MV-4-11 (cell line): Measurements from ENCODE around the gene ZNF519.
"Not testable (repeated sequence)": the region's sequence is repeated elsewhere in the genome, so short reads cannot be mapped to it uniquely, and the experiment has no call there.

Experiments used
- DNase-seq: peaks from one replicate; lab custom pipeline; 2025; lab: John Stamatoyannopoulos, UW

The ZNF519 gene

DNA sequence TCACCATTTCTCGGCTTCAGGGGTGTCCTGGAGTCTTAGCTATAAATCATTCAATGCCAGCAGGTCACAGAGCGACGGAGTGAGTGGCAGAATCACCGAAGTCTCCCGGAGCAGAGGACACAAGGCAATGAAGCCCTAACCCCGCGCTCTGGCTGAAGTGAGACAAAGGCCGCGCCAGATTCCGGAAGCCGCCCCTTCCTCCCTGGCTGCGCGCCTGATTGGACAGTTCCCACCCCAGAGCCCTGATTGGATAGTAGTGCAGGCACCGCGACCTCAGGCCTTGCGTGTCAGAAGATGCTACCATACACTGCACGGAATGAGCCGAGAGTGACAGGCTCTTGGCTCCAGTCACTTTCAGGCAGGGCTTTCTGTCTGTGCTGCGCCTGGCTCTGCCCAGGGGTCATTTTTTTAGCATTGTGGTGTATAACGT lies at the start of gene ZNF519:
Gene ZNF519, minus strand, starts transcription at position 165 of the 430 bp plus-strand sequence. Its CDS starts 158 bp downstream, at position 7.
- DNase-seq, result peak; percentile 97

DNA sequence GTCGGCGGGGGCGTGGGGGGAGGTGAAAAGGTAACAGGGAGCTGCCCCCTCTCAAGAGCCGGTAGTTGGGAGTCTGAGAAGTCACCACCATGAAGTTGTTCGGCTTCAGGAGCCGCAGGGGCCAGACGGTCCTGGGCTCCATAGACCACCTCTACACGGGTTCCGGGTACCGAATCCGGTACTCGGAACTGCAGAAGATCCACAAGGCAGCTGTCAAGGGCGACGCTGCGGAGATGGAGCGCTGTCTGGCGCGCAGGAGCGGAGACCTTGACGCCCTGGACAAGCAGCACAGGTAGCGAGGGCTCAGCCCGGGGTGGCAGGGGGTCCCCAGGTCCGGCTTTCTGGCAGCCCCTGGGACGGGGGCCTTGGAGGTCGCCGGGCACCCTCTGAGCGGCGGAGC lies 47.1 kb upstream of the ZNF519 start:
- no peak for DNase-seq

DNA sequence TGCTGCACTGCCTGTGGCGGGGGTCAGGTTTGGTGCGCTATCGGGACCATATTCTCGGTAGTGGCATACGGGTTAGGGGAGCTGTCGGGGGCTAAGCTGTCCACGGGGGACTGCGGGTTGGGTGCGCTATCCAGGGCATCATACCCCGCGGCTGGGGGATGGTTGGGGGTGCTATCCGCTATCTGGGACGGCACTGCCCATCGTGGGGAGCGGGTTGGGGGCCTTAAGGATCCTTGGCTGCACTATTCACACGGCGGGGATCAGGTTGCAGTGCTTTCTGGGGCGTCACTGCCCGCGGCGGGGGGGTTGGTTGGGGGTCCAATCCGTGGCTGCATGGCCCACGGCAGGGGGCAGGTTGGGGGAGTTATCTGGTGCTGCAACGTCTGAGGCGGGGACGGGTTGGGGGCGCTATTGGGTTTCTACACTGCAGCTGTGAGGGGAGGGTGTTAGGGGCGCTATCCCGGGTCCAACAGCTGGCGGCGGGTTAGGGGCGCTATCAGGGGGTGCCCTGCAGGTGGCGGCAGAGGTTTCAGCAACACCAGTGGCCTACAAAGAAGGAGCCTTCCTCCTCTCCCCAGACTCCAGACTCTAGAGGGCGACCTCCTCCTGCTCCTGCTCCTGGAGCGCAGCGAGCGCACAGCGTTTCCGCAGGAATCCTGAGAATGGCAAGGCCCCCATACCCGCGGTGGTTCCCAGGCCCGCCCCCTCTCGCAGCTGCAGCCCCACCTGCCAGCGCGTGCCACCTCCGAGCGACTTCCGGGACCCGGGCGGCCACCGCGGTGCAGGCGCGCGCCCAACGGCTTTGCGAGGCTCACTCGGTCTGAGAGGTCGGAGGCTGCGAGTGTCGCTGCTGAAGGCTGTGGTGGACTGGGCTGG lies 46.3 kb upstream of the ZNF519 start:
- DNase-seq, result not testable (repeated sequence)

DNA sequence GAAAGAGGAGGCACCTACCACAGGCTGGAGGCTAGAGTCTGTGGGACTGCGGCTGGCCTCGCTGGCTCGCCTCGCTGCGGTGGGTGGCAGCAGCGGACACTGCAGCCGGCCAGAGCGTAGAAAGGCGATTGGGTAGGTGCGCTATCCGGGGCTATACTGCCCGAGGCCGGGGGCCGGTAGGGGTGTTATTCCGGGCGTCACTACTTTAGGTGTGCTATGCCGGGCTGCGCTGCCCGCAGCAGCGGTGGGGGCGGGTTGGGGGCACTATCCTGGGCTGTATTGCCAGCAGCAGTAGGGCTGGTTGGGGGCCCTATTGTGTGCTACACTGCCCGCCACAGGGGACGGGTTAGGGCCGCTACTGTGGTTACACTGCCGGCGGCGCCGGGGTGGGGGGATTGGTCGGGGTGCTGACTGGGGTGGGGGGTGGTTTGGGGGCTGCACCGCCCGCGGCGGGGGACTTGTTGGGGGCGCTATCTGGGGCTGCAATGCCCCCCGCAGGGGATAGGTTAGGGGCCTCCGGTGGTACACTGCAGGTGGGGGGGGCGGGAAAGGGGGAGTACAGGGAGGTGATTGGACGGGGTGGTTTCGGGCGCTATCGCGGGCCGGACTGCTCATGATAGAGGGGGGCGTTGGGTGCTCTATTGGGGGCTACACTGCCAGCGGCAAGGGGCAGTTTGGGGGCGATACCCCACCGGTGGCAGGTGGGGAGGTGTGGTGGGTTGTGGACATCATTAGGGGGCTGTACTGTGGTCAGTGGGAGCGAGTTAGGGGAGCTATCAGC lies 45.5 kb upstream of the ZNF519 start:
- DNase-seq, result not testable (repeated sequence)

DNA sequence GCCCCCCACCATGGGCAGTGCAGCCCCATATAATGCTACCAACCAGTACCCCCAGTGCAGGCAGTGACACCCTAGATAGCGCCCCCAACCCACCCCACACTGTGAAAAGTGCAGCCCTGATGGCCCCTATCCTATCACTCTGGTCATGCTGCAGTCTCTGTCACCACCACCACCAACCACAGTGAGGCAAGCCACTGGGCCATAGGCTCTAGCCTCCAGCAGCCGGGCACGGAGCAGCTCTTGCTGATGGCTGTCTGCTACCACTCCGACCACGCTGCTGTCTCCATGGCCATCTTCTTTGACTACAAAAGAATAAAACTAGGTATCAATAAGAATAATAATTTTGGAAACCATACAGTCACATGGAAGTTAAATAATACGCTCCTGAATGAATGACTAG lies 43.2 kb upstream of the ZNF519 start:
- DNase-seq, result not testable (repeated sequence)

DNA sequence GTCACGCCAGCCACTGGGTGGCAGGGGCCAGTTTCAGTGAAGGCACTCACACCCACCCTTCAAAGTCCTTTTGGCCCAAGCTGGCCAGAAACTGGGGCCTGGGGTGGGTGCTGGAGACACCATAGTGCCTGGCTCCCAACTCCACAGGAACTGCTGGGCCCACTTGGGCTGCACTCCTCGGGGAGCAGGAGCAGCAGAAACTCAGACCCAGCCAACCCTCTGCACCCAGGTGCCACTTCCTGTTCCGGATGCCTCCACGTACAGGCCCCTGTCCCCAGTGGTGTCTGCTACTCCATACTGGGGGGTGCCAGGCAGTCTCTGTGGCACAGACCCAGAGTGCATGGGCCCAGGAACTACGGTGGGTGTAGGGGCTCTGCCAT lies 42.5 kb upstream of the ZNF519 start:
- no peak for DNase-seq

DNA sequence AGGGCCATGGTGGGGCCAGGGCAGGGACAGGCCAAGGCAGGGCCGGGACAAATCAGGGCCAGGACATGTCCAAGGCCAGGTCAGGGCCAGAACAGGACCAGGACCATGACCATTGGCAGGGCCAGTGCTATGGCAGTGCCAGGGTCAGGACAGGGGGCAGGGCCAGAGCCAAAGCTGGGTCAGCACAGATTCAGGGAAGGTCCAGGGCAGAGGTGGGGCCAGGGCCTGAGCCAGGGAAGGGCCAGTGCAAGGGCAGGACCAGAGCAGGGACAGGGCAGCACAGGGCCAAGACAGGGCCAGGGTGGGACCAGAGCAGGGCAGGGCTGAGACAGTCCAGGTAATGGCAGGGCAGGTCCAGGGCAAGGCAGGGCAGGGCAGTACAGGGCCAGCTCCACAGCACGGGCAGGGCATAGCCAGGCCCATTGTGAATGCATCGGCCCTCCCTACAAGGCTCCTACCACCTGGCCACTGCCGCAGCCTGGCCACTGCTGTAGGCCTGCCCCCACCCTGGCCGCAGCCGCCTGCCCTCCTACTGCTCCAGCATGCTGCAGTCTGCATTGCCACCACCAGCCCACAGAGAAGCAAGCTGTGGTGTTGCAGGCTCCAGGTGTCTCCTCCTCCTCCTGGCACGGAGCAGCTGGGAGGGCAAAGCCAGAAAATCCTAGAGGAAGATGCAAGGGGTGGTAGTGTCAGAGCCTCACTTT lies 41.9 kb upstream of the ZNF519 start:
- DNase-seq, result not testable (repeated sequence)

DNA sequence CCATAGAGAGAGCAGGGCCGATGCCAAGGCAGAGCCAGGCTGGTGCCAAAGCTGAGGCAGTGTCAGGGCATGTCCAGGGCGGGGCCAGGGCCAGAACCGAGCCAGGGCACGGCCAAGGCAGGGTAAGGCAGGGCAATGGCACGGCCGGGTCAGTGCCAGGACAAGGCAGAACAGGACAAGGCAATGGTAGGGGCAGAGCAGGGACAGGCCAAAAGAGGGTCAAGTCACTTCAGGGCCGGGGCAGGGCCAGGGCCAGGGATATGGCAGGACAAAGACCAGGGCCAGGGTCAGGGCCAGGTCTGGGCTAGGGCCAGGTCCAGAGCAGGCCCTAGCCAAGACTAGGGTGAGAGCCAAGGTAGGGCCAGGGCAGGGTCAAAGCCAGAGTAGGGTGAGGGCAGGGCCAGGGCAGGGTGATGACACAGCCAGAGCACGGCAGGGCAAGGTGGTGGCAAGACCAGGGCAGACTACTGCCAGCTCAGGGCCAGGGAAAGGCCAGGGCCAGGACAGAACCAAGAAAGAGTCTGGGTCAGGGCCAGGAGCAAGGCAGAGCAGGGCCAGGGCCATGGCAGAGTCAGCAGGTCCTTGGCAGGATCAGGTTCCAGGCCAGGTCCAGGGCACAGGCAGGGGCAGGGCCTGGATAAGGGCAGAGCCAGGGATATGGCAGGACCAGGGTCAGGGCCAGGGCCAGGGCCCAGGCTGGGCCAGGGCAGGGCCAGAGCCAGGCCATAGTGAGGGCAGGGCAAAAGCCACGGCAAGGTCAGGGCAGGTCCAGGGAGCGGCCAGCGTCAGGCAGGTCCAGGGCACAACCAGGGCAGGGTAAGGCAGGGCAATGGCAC lies 41.1 kb upstream of the ZNF519 start:
- not testable (repeated sequence) for DNase-seq

DNA sequence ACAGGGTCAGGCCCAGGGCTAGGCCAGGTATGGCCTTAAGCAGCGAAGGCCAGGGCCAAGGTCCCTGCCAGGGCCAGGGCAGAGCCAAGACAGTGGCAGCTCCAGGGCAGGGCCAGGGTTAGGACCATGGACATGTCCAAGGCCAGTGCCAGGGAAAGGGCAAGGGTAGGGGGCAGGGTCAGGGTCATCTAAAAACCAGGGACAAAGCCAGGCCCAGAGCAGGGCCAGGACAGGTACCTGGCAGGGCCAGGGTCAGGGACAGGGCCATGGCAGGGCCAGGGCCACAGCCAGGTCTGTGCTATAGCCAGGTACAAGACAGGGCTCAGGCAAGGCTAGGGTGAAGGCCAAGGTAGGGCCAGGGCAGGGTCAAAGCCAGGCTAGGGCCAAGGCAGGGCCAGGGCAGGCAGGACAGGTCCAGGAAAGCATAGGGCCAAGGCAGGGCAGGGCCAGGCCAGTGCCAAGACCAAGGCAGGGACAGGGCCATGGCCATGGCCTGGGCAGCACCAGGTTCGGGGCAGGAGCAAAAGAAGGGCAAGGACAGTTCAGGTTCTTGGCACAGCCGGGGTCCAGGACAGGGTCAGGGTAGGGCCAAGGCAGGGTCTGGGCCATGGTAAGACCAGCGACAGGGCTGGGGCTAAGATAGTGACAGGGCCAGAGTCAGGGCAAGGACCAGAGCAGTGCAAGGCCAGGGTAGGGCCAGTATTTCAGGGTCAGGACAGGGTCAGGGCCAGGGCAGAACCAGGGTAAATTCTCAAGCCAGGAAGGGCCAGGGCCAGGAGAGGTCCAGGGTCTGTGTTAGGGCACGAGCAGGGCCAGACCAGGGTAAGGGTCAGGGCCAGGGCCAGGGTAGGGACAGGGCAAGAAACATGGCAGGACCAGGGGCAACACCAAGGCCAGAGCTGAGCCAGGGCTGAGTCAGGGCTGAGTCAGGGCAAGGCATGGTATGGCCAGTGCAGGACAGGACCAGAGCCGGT lies 40.2 kb upstream of the ZNF519 start:
- not testable (repeated sequence) for DNase-seq

DNA sequence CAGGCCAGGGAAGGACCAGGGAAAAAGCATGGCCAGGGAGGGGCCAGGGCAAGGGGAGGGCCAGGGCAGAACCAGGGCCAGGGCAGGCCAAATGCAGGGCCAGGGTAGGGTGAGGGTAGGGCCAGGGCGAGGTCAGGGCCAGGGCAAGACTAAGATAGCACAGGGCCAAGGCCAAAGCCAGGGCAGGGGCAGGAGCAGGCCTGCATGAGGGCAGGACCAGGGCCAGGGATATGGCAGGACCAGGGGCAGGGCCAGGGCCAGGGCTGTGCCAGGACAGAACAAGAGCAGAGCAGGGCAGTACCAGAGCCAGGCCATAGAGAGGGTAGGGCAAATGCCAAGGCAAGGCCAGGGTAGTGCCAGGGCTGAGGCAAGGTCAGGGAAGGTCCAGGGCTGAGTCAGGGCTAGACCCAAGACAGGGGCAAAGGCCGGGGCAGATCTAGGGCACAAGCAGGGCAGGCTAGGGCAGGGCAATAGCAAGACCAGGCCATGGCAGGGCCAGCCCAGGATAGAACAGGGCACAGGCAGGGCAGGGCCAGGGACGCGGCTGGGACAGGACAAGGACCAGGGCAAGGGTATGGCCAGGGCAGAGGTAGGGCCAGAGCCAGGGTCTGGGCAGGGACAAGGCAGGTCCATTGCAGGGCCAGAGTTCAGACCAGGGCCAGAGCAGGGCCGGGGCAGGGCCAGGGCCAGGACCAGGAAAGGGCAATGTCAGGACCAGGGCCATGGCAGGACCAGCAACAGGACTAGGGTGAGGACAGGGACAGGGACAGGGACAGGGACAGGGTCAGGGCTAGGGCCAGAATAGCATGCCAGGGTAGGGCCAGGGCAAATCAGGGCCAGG lies 39.3 kb upstream of the ZNF519 start:
- not testable (repeated sequence) for DNase-seq

DNA sequence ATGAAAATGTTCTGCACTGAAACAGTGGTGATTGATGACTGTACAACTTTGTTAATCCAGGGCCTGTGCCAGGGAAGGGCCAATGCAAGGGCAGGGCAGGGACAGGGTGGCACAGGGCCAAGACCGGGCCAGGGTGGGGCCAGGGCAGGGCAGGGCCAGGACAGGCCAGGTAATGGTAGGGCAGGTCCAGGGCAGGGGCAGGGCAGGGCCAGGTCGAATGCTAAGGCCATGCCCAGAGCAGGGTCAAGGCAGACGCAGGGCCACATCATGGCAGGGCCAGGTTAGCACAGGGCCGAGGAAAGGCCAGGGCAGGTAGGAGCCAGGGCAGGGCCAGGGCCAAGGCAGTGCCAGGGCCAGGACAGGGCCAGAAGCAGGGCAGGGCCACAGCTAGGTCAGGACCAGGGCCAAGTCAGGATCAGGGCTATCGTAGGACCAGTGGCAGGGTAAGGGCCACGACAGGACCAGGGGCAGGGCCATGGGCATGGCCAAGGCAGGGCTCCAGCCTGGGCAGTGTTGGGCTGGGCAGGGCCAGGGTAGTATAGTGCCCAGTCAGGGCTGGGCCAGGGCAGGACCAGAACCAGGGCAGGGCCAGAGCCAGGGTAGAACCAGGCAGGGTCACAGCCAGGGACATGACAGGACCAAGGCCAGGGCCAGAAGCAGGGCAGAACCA lies 38.3 kb upstream of the ZNF519 start:
- DNase-seq, result not testable (repeated sequence)

DNA sequence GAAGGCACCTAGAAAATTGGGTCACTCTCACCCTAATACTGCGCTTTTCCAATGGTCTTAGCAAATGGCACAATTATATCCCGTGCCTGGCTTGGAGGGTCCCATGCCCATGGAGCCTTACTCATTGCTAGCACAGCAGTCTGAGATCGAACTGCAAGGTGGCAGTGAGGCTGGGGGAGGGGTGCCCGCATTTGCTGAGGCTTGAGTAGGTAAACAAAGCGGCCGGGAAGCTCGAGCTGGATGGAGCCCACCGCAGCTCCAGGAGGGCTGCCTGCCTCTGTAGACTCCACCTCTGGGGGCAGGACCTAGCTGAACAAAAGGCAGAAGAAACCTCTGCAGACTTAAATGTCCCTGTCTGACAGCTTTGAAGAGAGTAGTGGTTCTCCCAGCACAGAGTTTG lies 30.7 kb upstream of the ZNF519 start:
- DNase-seq, result not testable (repeated sequence)

DNA sequence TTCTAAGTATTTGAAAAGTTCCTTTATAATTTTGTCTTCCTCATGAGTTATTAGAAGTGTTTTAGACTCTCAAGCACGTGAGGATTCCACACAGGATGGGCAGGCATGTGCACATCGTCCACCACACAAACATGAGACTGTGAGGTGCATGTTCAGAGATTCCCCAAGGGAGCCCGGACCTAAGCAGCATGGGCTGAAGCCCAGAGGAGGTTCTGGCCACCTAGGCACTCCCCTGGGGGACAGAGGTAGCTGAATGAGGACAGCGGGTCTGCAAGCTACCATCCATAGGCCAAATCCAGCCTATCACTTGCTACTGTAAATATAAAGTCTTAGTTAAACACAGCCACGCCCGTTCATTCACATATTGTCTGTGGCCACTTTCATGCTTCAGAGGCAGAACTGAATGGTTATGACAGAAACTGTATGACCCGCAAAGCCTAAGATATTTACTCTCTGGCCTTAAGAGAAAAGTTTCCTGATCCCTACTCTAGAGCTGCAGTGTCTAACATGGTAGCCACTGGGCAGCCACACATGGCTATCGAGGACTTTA lies 19.4 kb upstream of the ZNF519 start:
- DNase-seq, result not testable (repeated sequence)

DNA sequence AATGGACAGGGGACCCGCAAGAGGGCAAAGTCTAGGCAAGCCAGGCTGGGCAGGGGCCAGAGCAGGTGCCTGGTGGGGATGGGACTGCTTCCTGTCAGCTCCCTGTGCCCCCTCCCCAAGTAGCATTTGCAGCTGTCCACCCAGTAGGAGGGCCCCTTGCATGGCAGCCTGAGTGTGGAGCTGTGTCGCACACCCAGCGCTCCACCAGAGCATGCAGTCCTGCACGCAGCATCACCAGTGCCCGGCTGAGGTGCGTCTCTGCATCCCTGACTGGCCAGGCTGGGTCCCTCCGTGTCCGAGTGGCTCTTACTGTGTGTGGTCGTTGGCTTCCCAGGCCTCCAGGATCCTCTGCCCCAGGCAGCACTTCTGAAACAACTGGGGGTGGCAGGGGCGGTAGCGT lies 18.5 kb upstream of the ZNF519 start:
- not testable (repeated sequence) for DNase-seq

DNA sequence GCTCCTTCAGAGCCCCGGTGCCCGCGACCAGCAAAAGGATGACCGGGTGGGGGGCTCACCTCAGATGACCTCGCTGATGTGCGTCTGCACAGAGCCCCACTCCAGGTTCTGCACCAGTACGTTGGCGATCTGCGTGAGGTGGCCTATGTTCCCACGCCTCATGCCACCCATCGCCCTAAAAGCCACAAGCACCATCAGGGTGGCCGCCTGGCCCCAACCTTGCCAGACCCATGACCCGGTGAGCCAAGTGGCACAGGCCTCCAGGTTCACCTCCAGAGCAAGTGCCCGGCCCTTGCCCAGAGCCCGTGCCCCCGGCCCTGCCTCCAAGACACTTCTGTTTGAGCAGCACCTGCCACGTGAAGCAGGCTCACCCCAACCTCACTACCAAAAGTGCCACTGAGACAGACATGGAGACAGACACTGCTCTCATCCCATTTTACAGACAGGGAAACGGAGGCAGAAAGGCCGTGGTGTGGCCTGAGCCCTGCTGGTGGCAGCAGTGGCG lies 17.7 kb upstream of the ZNF519 start:
- not testable (repeated sequence) for DNase-seq

DNA sequence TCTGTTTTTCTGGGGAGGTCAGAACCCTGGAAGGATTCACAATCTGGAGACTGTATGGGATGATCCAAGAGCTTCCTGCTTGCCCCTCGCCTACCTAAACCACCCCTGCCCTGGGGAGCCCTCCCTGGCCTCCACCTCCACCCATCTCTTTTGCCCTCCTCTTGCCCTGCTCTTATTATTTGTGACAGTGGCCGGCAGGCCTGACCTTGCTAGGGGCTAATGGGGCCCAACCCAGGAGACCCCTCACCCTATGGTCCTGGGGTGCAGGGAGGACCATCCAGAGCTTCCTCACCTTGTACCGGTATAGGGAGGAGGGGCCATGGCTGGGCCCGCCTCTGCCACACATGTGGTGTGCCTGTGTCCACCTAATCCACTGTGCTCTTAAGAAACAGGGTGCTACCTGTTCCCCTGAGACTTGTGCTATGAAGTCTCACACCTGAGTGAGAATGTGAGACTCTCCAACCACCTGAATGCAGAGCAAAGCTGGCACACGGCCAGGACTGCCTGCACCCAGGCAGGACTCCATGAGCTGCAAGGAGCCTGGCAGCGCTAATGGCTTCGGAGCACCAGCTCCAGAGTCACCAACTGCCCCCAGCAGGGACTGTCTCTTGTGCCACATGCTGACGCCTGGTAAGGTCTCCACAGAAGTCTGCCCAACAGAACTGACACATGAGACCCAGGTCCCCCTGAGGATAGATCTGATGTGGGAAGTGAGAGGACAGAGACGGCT lies 17.1 kb upstream of the ZNF519 start:
- DNase-seq, result not testable (repeated sequence)
